ENCODE data around the gene PLK4. TPM values are rescaled to one million over a fixed set of nuclear protein-coding genes. Genes with fewer than 3 reads are reported as not detected.

Gene PLK4
- total RNA-seq, 1 experiment from 2014 or later, result 10.9 TPM

DNA sequence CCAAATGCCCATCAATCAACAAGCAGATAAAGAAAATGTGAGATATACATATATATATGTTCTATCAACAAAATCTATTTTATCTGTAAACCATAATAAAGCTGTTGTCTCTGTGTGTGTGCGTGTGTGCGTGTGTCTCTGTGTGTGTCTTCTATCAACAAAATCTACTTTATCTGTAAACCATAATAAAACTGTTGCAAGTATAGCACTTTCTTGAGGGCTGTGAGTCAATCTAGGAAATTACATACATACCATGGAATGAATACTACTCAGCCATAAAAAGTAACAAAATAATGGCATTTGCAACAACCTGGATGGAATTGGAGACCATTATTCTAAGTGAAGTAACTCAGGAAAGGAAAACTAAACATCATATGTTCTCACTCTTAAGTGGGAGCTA lies 12.5 kb upstream of the PLK4 start:
- H3K4me1 Mint-ChIP-seq (ENCODE audit: insufficient read depth, unreplicated experiment), result peaks cover 23% of the 10 kb centered on the region
- POLR2A ChIA-PET, result interaction anchor here (0.9 kb wide), 1 partner anchor 13 kb away, joined by 6 read pairs; the partner anchor contains the start of gene PLK4
- H3K27me3 Mint-ChIP-seq (ENCODE audit: insufficient read depth, unreplicated experiment), result no peaks in the 10 kb centered on the region
- DNase-seq (ENCODE audit: unreplicated experiment), result no peak
- BruUV-seq (replicated peaks), result no TSS peak
- intact Hi-C loops (cut with micrococcal nuclease), result no loop called here
- TF ChIP-seq, protein P1, sequence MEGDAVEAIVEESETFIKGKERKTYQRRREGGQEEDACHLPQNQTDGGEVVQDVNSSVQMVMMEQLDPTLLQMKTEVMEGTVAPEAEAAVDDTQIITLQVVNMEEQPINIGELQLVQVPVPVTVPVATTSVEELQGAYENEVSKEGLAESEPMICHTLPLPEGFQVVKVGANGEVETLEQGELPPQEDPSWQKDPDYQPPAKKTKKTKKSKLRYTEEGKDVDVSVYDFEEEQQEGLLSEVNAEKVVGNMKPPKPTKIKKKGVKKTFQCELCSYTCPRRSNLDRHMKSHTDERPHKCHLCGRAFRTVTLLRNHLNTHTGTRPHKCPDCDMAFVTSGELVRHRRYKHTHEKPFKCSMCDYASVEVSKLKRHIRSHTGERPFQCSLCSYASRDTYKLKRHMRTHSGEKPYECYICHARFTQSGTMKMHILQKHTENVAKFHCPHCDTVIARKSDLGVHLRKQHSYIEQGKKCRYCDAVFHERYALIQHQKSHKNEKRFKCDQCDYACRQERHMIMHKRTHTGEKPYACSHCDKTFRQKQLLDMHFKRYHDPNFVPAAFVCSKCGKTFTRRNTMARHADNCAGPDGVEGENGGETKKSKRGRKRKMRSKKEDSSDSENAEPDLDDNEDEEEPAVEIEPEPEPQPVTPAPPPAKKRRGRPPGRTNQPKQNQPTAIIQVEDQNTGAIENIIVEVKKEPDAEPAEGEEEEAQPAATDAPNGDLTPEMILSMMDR (IDR thresholded peaks at IDR 0.05; ENCODE audit: unreplicated experiment), result no peak
- no peak overlapping the region for H3K4me3 Mint-ChIP-seq (ENCODE audit: unreplicated experiment)
- no peaks in the 10 kb centered on the region for H3K36me3 Mint-ChIP-seq (ENCODE audit: insufficient read depth, unreplicated experiment)
- no peak overlapping the region for H3K27ac Mint-ChIP-seq (ENCODE audit: low read depth, unreplicated experiment)
- no peaks in the 10 kb centered on the region for H3K9me3 Mint-ChIP-seq (ENCODE audit: unreplicated experiment)
- CTCF ChIA-PET, result no interaction called here

DNA sequence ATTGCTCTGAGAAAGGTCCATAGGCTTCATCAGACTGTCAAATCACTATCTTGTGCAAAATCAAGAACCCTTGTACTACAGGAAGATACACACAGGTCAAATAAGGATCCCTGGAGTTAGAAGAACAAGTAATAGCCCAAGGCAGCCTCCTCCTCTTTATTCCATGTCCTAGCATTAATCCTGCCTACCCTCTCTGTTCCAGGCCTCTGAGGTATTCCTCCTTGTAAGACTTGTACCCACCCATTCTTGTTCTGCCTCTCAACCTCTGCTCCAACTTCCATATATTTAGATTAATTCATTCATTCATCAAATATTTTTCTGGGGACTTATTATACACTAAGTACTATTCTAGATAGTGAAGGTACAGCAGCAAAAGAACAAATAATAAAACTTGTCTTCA lies 10.4 kb upstream of the PLK4 start:
- H3K9me3 Mint-ChIP-seq (ENCODE audit: unreplicated experiment), result no peaks in the 10 kb centered on the region
- DNase-seq (ENCODE audit: unreplicated experiment), result no peak
- ChIA-PET CTCF (no interaction called here), POLR2A (interaction anchor here (0.7 to 1.5 kb wide), 5 partner anchors 11 to 95 kb away, joined by 3 to 6 read pairs (median 3); partner anchors contain the start of genes ABHD18 and PLK4)
- no TSS peak for BruUV-seq (replicated peaks)
- TF ChIP-seq, protein P1 (IDR thresholded peaks at IDR 0.05; ENCODE audit: unreplicated experiment), result no peak
- H3K27me3 Mint-ChIP-seq (ENCODE audit: insufficient read depth, unreplicated experiment), result no peaks in the 10 kb centered on the region
- H3K4me1 Mint-ChIP-seq (ENCODE audit: insufficient read depth, unreplicated experiment), result peaks cover 23% of the 10 kb centered on the region
- intact Hi-C loops (cut with micrococcal nuclease), result no loop called here
- no peak overlapping the region for H3K4me3 Mint-ChIP-seq (ENCODE audit: unreplicated experiment)
- peaks cover 5% of the 10 kb centered on the region for H3K36me3 Mint-ChIP-seq (ENCODE audit: insufficient read depth, unreplicated experiment)
- peak overlapping the region; percentile 24 for H3K27ac Mint-ChIP-seq (ENCODE audit: low read depth, unreplicated experiment)

DNA sequence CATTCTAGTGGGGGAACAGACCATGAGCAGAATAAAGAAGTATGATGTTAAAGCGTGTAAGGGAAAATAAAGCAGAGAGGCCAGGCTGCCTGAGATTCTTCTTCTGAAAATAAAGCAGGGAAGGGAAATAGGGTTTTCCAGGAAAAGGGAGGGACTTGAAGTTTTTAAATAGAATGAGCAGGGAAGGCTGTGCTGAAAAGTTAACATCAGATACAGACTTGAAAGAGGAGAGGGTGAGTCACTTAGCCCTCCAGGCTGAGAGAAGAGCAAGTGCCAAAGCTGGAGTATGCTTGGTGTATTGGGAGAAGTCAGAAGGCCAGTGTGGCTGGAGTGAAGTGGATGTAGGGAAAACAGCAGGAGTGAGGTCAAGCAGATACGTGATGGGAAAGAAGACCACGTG lies 10.0 kb upstream of the PLK4 start:
- H3K4me1 Mint-ChIP-seq (ENCODE audit: insufficient read depth, unreplicated experiment), result peaks cover 24% of the 10 kb centered on the region
- no peak overlapping the region for H3K4me3 Mint-ChIP-seq (ENCODE audit: unreplicated experiment)
- no peaks in the 10 kb centered on the region for H3K27me3 Mint-ChIP-seq (ENCODE audit: insufficient read depth, unreplicated experiment)
- intact Hi-C loops (cut with micrococcal nuclease), result no loop called here
- peaks cover 9% of the 10 kb centered on the region for H3K36me3 Mint-ChIP-seq (ENCODE audit: insufficient read depth, unreplicated experiment)
- no TSS peak for BruUV-seq (replicated peaks)
- TF ChIP-seq, protein P1 (IDR thresholded peaks at IDR 0.05; ENCODE audit: unreplicated experiment), result no peak
- POLR2A ChIA-PET, result interaction anchor here (0.6 to 1.5 kb wide), 4 partner anchors 18 to 806 kb away, joined by 3 to 4 read pairs (median 3); partner anchors contain the start of gene ABHD18
- CTCF ChIA-PET, result no interaction called here
- peak overlapping the region; percentile 24 for H3K27ac Mint-ChIP-seq (ENCODE audit: low read depth, unreplicated experiment)
- H3K9me3 Mint-ChIP-seq (ENCODE audit: unreplicated experiment), result no peaks in the 10 kb centered on the region
- DNase-seq (ENCODE audit: unreplicated experiment), result peak; percentile 88

DNA sequence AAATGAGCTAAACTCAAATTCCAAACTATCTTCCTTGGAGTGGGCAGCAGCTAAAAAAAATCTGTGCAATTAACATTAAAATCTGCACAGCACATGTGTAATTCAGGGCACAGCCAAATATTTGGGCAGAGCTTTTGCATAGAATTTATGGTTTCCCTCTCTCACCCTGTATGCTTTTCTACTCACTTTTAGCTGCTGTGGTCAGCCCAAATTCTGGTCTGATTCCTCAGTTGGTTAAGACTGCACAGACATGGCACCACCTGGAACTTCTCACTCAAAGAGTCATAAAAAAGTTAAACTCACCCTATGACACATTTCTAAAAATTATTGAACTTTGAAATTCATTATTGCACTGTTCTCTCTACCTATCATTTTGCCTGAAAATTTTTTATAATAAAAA lies 4.9 kb upstream of the PLK4 start:
- POLR2A ChIA-PET, result interaction anchor here (0.6 to 1.3 kb wide), 6 partner anchors 20 to 185 kb away, joined by 3 to 7 read pairs (median 3); partner anchors contain the start of genes HSPA4L and LARP1B
- CTCF ChIA-PET, result no interaction called here
- TF ChIP-seq, protein P1 (IDR thresholded peaks at IDR 0.05; ENCODE audit: unreplicated experiment), result no peak
- Mint-ChIP-seq H3K9me3 (ENCODE audit: unreplicated experiment) (no peaks in the 10 kb centered on the region), H3K36me3 (ENCODE audit: insufficient read depth, unreplicated experiment) (peaks cover 19% of the 10 kb centered on the region), H3K4me1 (ENCODE audit: insufficient read depth, unreplicated experiment) (peaks cover 24% of the 10 kb centered on the region), H3K27me3 (ENCODE audit: insufficient read depth, unreplicated experiment) (no peaks in the 10 kb centered on the region), H3K27ac (ENCODE audit: low read depth, unreplicated experiment) (no peak overlapping the region), H3K4me3 (ENCODE audit: unreplicated experiment) (no peak overlapping the region)
- DNase-seq (ENCODE audit: unreplicated experiment), result no peak
- intact Hi-C loops (cut with micrococcal nuclease), result no loop called here
- no TSS peak for BruUV-seq (replicated peaks)

Measured in MCF 10A (cell line).